Measurements from ENCODE around the gene ZC3H4. TPM values are rescaled to one million over a fixed set of nuclear protein-coding genes. Genes with fewer than 3 reads are reported as not detected.

ZC3H4 gene
- total and polyA plus RNA-seq, 2 of the 8 experiments (the other 6 are each of a cell fraction or from before 2014, with no cell fraction given) = 6.6 to 92.0 TPM

DNA sequence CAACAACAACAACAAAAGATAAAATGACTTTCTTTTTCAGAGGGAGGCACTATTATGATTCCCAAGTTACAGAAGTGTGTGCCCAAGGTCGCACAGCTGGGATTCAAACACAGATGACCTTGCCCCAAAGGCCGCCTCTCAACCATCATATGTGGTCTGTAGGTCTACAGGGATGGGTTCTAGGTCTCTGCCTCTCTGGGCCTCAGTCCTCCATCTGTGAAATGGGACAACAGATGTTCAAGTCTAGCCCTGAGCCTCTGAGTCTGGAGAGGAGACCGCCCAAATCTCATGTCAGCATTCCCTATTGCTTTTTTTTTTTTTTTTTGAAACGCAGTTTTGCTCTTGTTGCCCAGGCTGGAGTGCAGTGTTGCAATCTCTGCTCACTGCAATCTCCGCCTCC, 89.1 kb downstream of the ZC3H4 start:
- ChIA-PET CTCF (ENCODE audit: partially characterized antibody) (interaction anchor here (1.8 to 3.7 kb wide), 3 partner anchors 10 to 12 kb away, joined by 7 to 42 read pairs (median 9); no protein-coding TSS in a partner anchor), POLR2A (ENCODE audit: partially characterized antibody) (interaction anchor here (0.7 to 1.5 kb wide), 3 partner anchors 11 to 168 kb away, joined by 3 to 5 read pairs (median 4); partner anchors contain the start of gene TMEM160)
- peaks cover 4 to 23% (median 18%) of the 10 kb centered on the region in 4 experiments for H3K4me1 ChIP-seq (replicated peaks in 1 of 4; ENCODE audit: control insufficient read depth in 3 of 4, insufficient read depth in 4 of 4, low read length in 3 of 4)
- no peak overlapping the region for H2BK12ac ChIP-seq (ENCODE audit: low read depth, low read length)
- no peaks in the 10 kb centered on the region for H3K9me3 ChIP-seq (ENCODE audit: insufficient read depth in 2 of 2, low read depth in 1 of 2, low read length in 1 of 2)
- no peak for DNase-seq (ENCODE audit: low read depth in 1 of 2, low spot score in 2 of 2)
- no peak overlapping the region for H3K4me2 ChIP-seq (ENCODE audit: insufficient read depth in 1 of 2, low read depth in 2 of 2, low read length in 2 of 2)
- H4K8ac ChIP-seq (ENCODE audit: extremely low read depth, insufficient read depth, low read length) = no peak overlapping the region
- H2BK15ac ChIP-seq (ENCODE audit: low read length) = no peak overlapping the region
- no peak overlapping the region for H4K5ac ChIP-seq (ENCODE audit: insufficient read length, low read depth, low read length)
- H4K91ac ChIP-seq (replicated peaks; ENCODE audit: insufficient read length, low read length) = no peak overlapping the region
- peaks cover 24 to 44% (median 41%) of the 10 kb centered on the region in 4 experiments for H3K27me3 ChIP-seq (replicated peaks in 1 of 4; ENCODE audit: control insufficient read depth in 3 of 4, extremely low read depth in 1 of 4, insufficient read depth in 3 of 4, low read length in 3 of 4)
- no peak overlapping the region for H3K14ac ChIP-seq (ENCODE audit: insufficient read length)
- WGBS, 2 experiments (ENCODE audit: extremely low coverage in 1 of 2, insufficient coverage in 1 of 2, insufficient read length in 1 of 2, insufficient replicate concordance in 2 of 2, low coverage in 1 of 2, low lambda C conversion rate in 2 of 2, missing lambda C conversion rate in 1 of 2) = 91% methylated on average over 4 of the region's 5 CpGs; no CpG with 5 or more reads in 1 of the 2 experiments
- H4K20me1 ChIP-seq (replicated peaks in 1 of 2; ENCODE audit: control insufficient read depth in 1 of 2, insufficient read depth in 2 of 2, low read length in 2 of 2) = peaks cover 3 to 5% of the 10 kb centered on the region in 2 experiments
- no peak for FAIRE-seq
- no peak overlapping the region for H2BK20ac ChIP-seq (ENCODE audit: low read length)
- H3K36me3 ChIP-seq (ENCODE audit: control insufficient read depth in 2 of 4, insufficient read depth in 4 of 4, low read length in 3 of 4) = no peaks in the 10 kb centered on the region
- no peak overlapping the region for H3K4me3 ChIP-seq (ENCODE audit: extremely low read depth in 1 of 4, insufficient read depth in 2 of 4, low read depth in 3 of 4, low read length in 4 of 4)
- no peak overlapping the region for H2AFZ ChIP-seq (ENCODE audit: low read length)
- H2BK120ac ChIP-seq (replicated peaks; ENCODE audit: low read depth, low read length) = no peak overlapping the region
- peaks cover 15% of the 10 kb centered on the region; the same call in 1 of the 2 replicates for H3K23me2 ChIP-seq (ENCODE audit: low read depth, low read length)
- H2BK5ac ChIP-seq (ENCODE audit: low read depth, low read length) = no peak overlapping the region
- no peak overlapping the region for H3K4ac ChIP-seq (replicated peaks; ENCODE audit: insufficient read length, low read depth, low read length)
- no peak overlapping the region for H3K23ac ChIP-seq (ENCODE audit: insufficient read length)
- H2AK5ac ChIP-seq (ENCODE audit: low read depth, low read length) = no peak overlapping the region
- no peaks in the 10 kb centered on the region for H3K79me2 ChIP-seq (ENCODE audit: control insufficient read depth in 1 of 2, insufficient read depth in 2 of 2, low read length in 2 of 2)
- no peak overlapping the region for H3K27ac ChIP-seq (ENCODE audit: low read depth, low read length)
- H3K9ac ChIP-seq (replicated peaks in 1 of 4; ENCODE audit: extremely low read depth in 1 of 4, low read depth in 3 of 4, low read length in 3 of 4) = no peak overlapping the region
- no peaks in the 10 kb centered on the region for H3K79me1 ChIP-seq (ENCODE audit: low read depth, low read length)
- H3K18ac ChIP-seq (ENCODE audit: extremely low read depth, low read length) = no peak overlapping the region
- no peak overlapping the region for H3K56ac ChIP-seq (replicated peaks; ENCODE audit: insufficient read length, low read depth, low read length)
- no peak for TF ChIP-seq KDM1A (IDR thresholded peaks at IDR 0.05; ENCODE audit: borderline replicate concordance, low read length)
- TF ChIP-seq BRCA1 (IDR thresholded peaks at IDR 0.05; ENCODE audit: low read depth, low read length) = no peak
- no peak for TF ChIP-seq CTBP2 (IDR thresholded peaks at IDR 0.05; ENCODE audit: borderline replicate concordance, insufficient read depth, insufficient read length, low read length)
- TF ChIP-seq POLR2AphosphoS5 (IDR thresholded peaks at IDR 0.05; ENCODE audit: low read depth, low read length) = no peak
- TF ChIP-seq SAP30 (IDR thresholded peaks at IDR 0.05; ENCODE audit: insufficient read depth, insufficient replicate concordance, low read length) = no peak
- TF ChIP-seq ATF2 (IDR thresholded peaks at IDR 0.05; ENCODE audit: low read length) = no peak
- TF ChIP-seq TCF12 (IDR thresholded peaks at IDR 0.05; ENCODE audit: low read depth, low read length) = no peak
- TF ChIP-seq BCL11A (IDR thresholded peaks at IDR 0.05; ENCODE audit: low read depth in 2 of 2, low read length in 2 of 2) = no peak
- TF ChIP-seq EZH2 (IDR thresholded peaks at IDR 0.05; ENCODE audit: low read depth, low read length, severe bottlenecking) = no peak
- no peak for TF ChIP-seq ZNF274 (IDR thresholded peaks at IDR 0.05; ENCODE audit: borderline replicate concordance, extremely low read depth, low read length)
- no peak for TF ChIP-seq SP4 (IDR thresholded peaks at IDR 0.05; ENCODE audit: low read length)
- TF ChIP-seq ASH2L (IDR thresholded peaks at IDR 0.05; ENCODE audit: low read length) = no peak
- no peak for TF ChIP-seq SRF (IDR thresholded peaks at IDR 0.05; ENCODE audit: low read depth, low read length)
